HepG2 (cell line): Measurements from ENCODE around the gene ESR2. TPM values are rescaled to one million over a fixed set of nuclear protein-coding genes. Genes with fewer than 3 reads are reported as not detected.

ENCODE experiments used
- ATAC-seq: fragments of 200-7000 bp; cut with Tn5 transposase; 3 replicates; pipeline ENCODE4 v1.9.1; 2020; ENCODE audit warnings: mild to moderate bottlenecking, moderate library complexity
- BruUV-seq: library from RNA; stranded (reverse); fragments of 400-500 nt; replicated peaks from 2 replicates; lab custom pipeline; 2021; lab: Mats Ljungman, UMichigan
- CTCF ChIA-PET: fragments of 300-600 bp; formaldehyde crosslinking; extraction: SDS; loops from one replicate; lab custom pipeline; 2021; ENCODE audit warnings: low total read pairs, inconsistent platforms, low intra/inter-chr PET ratio; lab: Yijun Ruan, JAX
- POLR2A ChIA-PET: fragments of 350-600 bp; sonication (Branson Sonifier 250); formaldehyde crosslinking; loops from one replicate; lab custom pipeline; 2020; ENCODE audit warnings: antibody characterized with exemption, inconsistent platforms; lab: Yijun Ruan, JAX
- DNase-seq: peaks from one replicate; pipeline ENCODE4 v3.0.0-alpha.2; 2015; ENCODE audit warnings: low spot score
- FAIRE-seq: peaks from 3 replicates; lab custom pipeline; 2011; peaks lifted over from hg19 to GRCh38; lab: Jason Lieb, UNC
- H2AFZ ChIP-seq: one replicate; pipeline ENCODE4 v1.6.1; 2011; ENCODE audit warnings: low read length, inconsistent platforms
- H3K27ac ChIP-seq: fragments of 300-600 bp; 3 replicates; pipeline ENCODE4 v1.8.0; 2011; ENCODE audit warnings: mixed run types, mild to moderate bottlenecking, mixed read lengths, low read length, inconsistent platforms; ENCODE audit not compliant: insufficient read depth; ENCODE audit errors: extremely low read length
- H3K27me3 ChIP-seq, 2 experiments: fragments of 200-600 bp in 1 of 2; 2 replicates in 1 of 2; 3 replicates in 1 of 2; pipeline versions ENCODE4 v1.6.0 to v1.8.0; 2011; ENCODE audit warnings: low read length in 2 of 2, mild to moderate bottlenecking in 2 of 2, moderate library complexity in 2 of 2, inconsistent platforms in 1 of 2; ENCODE audit not compliant: insufficient read depth in 2 of 2, control insufficient read depth in 1 of 2
- H3K36me3 ChIP-seq, 2 experiments: fragments of 200-600 bp in 1 of 2; replicated peaks in 1 of 2; 2 replicates in 1 of 2; 3 replicates in 1 of 2; pipeline versions ENCODE4 v1.5.1 to v1.8.0; 2011; ENCODE audit warnings: low read length in 2 of 2, inconsistent platforms in 1 of 2; ENCODE audit not compliant: insufficient read depth in 2 of 2, control insufficient read depth in 1 of 2
- H3K4me1 ChIP-seq: 2 replicates; pipeline ENCODE4 v1.5.1; 2012; ENCODE audit warnings: low read length, inconsistent platforms; ENCODE audit not compliant: insufficient read depth
- H3K4me2 ChIP-seq: 2 replicates; pipeline ENCODE4 v1.6.0; 2011; ENCODE audit warnings: low read depth, low read length, inconsistent platforms
- H3K4me3 ChIP-seq, 3 experiments: fragments of 200-600 bp in 1 of 3; sonication (generic), shearing (Covaris generic) in 1 of 3; replicated peaks in 1 of 3; 2 replicates each; pipeline ENCODE4 v1.5.1; 2011 to 2016; ENCODE audit warnings: low read length in 3 of 3, inconsistent platforms in 2 of 3, low read depth in 2 of 3, mild to moderate bottlenecking in 2 of 3, control low read depth in 1 of 3, mixed read lengths in 1 of 3; ENCODE audit not compliant: insufficient read depth in 1 of 3
- H3K79me2 ChIP-seq: one replicate; pipeline ENCODE4 v1.6.1; 2011; ENCODE audit warnings: low read length, inconsistent platforms; ENCODE audit not compliant: insufficient read depth
- H3K9ac ChIP-seq: 2 replicates; pipeline ENCODE4 v1.6.0; 2011; ENCODE audit warnings: mild to moderate bottlenecking, low read depth, low read length, inconsistent platforms; ENCODE audit not compliant: insufficient read depth
- H3K9me3 ChIP-seq: 2 replicates; pipeline ENCODE4 v1.5.1; 2012; ENCODE audit warnings: mild to moderate bottlenecking, low read length
- H4K20me1 ChIP-seq: 2 replicates; pipeline ENCODE4 v1.6.0; 2011; ENCODE audit warnings: inconsistent platforms, mild to moderate bottlenecking, low read length, moderate library complexity; ENCODE audit not compliant: insufficient read depth
- ATAD3A ChIP-seq: sonication (generic); formaldehyde crosslinking; IDR thresholded peaks from 2 replicates; pipeline ENCODE4 v1.4.0; 2020; ENCODE audit warnings: missing genetic modification reagents
- DMAP1 ChIP-seq: IDR thresholded peaks from 2 replicates; pipeline ENCODE4 v1.6.1; 2016
- XBP1 ChIP-seq: sonication (generic); formaldehyde crosslinking; IDR thresholded peaks from 2 replicates; pipeline ENCODE4 v1.5.0; 2020; ENCODE audit warnings: missing genetic modification reagents
- ZNF34 ChIP-seq: sonication (generic); formaldehyde crosslinking; IDR thresholded peaks from 2 replicates; pipeline ENCODE4 v1.4.0; 2020; ENCODE audit warnings: mild to moderate bottlenecking, missing genetic modification reagents, borderline replicate concordance
- in situ Hi-C: cut with HindIII; loops from 2 replicates; pipeline ENCODE4 v1.10.0; 2017; ENCODE audit warnings: low pct_unique_long_range_greater_than_20kb; ENCODE audit not compliant: extremely low pct_ligation_motif_present
- intact Hi-C: fragments of 100-400 bp; cut with micrococcal nuclease; formaldehyde crosslinking; loops from one replicate; pipeline ENCODE4 v1.10.0; 2022; ENCODE audit not compliant: unreplicated experiment
- polyA plus RNA-seq, 8 experiments: library from polyadenylated mRNA; depleted of rRNA in 3 of 8; stranded (reverse) in 7 of 8; unstranded in 1 of 8; fragments of >200 nt; fragmentation: Illumina TruSeq in 4 of 8; extraction: Trizol in 4 of 8; gene quantifications; 2 replicates each; pipeline versions ENCODE4 v1.2.1 to v1.2.3, GENCODE V29; 2011 to 2016; ENCODE audit warnings: low read depth in 4 of 8, missing spikeins in 1 of 8, mixed read lengths in 1 of 8; ENCODE audit not compliant: insufficient read depth in 1 of 8
- total RNA-seq, 5 experiments: library from RNA; depleted of rRNA; stranded (reverse); fragments of >200 nt; fragmentation: Illumina TruSeq; extraction: Trizol; gene quantifications; 2 replicates each; pipeline ENCODE4 v1.2.3, GENCODE V29; 2016; ENCODE audit warnings: low read depth in 1 of 5
- TF ChIP-seq, protein P1 (sequence below): sonication (generic); formaldehyde crosslinking; IDR thresholded peaks from 2 replicates; pipeline ENCODE4 v1.4.0; 2020; ENCODE audit warnings: missing genetic modification reagents, borderline replicate concordance
- TF ChIP-seq, protein P2 (sequence below): sonication (generic); formaldehyde crosslinking; IDR thresholded peaks from 2 replicates; pipeline ENCODE4 v1.9.0; 2022; ENCODE audit warnings: low read depth, missing genetic modification reagents
- TF ChIP-seq, protein P3 (sequence below): sonication (generic); formaldehyde crosslinking; IDR thresholded peaks from one replicate; pipeline ENCODE4 v1.5.1; 2020; ENCODE audit warnings: mild to moderate bottlenecking, missing genetic modification reagents; ENCODE audit errors: not compliant biosample characterization
- TF ChIP-seq, protein P4 (sequence below): IDR thresholded peaks from 2 replicates; pipeline ENCODE4 v1.6.1; 2016; ENCODE audit warnings: low read depth

The ESR2 gene
- total and polyA plus RNA-seq, 2 of the 13 experiments (the other 11 are each of a cell fraction or from before 2014, with no cell fraction given) = 0.01 to 0.04 TPM

DNA sequence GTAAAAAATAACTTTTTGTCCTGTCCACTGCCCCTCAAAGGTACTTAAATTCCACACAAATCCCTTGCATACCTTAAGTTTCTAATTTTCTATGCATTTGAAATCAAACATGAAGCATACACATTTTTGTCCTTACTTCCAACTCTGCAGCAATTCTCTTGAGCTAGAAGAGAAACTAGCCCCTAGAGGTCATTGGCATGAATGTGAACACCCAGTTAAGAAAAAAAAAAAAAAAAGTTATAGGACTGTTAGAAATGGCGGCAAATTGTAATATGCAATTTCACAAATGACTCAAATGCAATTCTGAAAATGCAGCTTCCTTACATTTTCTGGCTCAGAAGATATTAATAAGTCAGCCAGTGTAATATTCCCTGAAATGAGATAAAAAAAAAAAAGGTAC, 4.6 kb upstream of the ESR2 start (continued):
- TF ChIP-seq, protein P1, sequence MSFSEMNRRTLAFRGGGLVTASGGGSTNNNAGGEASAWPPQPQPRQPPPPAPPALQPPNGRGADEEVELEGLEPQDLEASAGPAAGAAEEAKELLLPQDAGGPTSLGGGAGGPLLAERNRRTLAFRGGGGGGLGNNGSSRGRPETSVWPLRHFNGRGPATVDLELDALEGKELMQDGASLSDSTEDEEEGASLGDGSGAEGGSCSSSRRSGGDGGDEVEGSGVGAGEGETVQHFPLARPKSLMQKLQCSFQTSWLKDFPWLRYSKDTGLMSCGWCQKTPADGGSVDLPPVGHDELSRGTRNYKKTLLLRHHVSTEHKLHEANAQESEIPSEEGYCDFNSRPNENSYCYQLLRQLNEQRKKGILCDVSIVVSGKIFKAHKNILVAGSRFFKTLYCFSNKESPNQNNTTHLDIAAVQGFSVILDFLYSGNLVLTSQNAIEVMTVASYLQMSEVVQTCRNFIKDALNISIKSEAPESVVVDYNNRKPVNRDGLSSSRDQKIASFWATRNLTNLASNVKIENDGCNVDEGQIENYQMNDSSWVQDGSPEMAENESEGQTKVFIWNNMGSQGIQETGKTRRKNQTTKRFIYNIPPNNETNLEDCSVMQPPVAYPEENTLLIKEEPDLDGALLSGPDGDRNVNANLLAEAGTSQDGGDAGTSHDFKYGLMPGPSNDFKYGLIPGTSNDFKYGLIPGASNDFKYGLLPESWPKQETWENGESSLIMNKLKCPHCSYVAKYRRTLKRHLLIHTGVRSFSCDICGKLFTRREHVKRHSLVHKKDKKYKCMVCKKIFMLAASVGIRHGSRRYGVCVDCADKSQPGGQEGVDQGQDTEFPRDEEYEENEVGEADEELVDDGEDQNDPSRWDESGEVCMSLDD (CRISPR knock-in tag) = no peak

DNA sequence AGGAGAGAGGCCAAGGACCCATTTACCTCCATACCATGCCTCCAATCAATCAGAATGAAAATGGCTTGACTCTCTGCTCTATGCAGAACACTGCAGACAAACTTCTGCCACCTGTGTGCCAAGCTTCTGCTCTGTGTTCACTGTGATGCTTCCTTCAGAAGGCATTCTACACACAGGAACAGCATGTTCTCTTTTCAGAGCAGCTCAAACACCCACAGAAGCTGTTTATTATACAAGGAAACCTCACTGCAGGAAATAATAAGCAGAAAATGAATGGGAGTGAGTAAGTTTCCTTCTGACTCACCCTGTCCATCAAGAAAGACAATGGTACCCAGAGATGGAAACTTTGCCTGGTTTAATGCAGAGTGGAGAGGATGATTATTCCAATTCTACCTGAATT, 2.4 kb upstream of the ESR2 start:
- intact Hi-C loops = loop anchor here (10.0 kb wide), 1 partner anchor 132 kb away; no protein-coding TSS in a partner anchor
- peaks cover 20% of the 10 kb centered on the region for H3K4me1 ChIP-seq
- ATAC-seq (no peak), DNase-seq (no peak), FAIRE-seq (no peak)
- peaks cover 0 to 24% of the 10 kb centered on the region in 2 experiments; a peak in 3 of 5 replicates for H3K27me3 ChIP-seq
- no peak overlapping the region for H3K4me2 ChIP-seq
- ChIA-PET CTCF (no interaction called here), POLR2A (no interaction called here)
- in situ Hi-C loops = loop anchor here (10.0 to 25.0 kb wide), 3 partner anchors 162 to 502 kb away; no protein-coding TSS in a partner anchor
- TF ChIP-seq, protein P2, sequence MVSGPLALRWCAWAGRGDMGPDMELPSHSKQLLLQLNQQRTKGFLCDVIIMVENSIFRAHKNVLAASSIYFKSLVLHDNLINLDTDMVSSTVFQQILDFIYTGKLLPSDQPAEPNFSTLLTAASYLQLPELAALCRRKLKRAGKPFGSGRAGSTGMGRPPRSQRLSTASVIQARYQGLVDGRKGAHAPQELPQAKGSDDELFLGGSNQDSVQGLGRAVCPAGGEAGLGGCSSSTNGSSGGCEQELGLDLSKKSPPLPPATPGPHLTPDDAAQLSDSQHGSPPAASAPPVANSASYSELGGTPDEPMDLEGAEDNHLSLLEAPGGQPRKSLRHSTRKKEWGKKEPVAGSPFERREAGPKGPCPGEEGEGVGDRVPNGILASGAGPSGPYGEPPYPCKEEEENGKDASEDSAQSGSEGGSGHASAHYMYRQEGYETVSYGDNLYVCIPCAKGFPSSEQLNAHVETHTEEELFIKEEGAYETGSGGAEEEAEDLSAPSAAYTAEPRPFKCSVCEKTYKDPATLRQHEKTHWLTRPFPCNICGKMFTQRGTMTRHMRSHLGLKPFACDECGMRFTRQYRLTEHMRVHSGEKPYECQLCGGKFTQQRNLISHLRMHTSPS (CRISPR knock-in tag) = no peak
- TF ChIP-seq XBP1 (no peak), DMAP1 (CRISPR knock-in tag) (no peak), ZNF34 (CRISPR knock-in tag) (no peak), ATAD3A (CRISPR knock-in tag) (no peak)
- TF ChIP-seq, protein P3, sequence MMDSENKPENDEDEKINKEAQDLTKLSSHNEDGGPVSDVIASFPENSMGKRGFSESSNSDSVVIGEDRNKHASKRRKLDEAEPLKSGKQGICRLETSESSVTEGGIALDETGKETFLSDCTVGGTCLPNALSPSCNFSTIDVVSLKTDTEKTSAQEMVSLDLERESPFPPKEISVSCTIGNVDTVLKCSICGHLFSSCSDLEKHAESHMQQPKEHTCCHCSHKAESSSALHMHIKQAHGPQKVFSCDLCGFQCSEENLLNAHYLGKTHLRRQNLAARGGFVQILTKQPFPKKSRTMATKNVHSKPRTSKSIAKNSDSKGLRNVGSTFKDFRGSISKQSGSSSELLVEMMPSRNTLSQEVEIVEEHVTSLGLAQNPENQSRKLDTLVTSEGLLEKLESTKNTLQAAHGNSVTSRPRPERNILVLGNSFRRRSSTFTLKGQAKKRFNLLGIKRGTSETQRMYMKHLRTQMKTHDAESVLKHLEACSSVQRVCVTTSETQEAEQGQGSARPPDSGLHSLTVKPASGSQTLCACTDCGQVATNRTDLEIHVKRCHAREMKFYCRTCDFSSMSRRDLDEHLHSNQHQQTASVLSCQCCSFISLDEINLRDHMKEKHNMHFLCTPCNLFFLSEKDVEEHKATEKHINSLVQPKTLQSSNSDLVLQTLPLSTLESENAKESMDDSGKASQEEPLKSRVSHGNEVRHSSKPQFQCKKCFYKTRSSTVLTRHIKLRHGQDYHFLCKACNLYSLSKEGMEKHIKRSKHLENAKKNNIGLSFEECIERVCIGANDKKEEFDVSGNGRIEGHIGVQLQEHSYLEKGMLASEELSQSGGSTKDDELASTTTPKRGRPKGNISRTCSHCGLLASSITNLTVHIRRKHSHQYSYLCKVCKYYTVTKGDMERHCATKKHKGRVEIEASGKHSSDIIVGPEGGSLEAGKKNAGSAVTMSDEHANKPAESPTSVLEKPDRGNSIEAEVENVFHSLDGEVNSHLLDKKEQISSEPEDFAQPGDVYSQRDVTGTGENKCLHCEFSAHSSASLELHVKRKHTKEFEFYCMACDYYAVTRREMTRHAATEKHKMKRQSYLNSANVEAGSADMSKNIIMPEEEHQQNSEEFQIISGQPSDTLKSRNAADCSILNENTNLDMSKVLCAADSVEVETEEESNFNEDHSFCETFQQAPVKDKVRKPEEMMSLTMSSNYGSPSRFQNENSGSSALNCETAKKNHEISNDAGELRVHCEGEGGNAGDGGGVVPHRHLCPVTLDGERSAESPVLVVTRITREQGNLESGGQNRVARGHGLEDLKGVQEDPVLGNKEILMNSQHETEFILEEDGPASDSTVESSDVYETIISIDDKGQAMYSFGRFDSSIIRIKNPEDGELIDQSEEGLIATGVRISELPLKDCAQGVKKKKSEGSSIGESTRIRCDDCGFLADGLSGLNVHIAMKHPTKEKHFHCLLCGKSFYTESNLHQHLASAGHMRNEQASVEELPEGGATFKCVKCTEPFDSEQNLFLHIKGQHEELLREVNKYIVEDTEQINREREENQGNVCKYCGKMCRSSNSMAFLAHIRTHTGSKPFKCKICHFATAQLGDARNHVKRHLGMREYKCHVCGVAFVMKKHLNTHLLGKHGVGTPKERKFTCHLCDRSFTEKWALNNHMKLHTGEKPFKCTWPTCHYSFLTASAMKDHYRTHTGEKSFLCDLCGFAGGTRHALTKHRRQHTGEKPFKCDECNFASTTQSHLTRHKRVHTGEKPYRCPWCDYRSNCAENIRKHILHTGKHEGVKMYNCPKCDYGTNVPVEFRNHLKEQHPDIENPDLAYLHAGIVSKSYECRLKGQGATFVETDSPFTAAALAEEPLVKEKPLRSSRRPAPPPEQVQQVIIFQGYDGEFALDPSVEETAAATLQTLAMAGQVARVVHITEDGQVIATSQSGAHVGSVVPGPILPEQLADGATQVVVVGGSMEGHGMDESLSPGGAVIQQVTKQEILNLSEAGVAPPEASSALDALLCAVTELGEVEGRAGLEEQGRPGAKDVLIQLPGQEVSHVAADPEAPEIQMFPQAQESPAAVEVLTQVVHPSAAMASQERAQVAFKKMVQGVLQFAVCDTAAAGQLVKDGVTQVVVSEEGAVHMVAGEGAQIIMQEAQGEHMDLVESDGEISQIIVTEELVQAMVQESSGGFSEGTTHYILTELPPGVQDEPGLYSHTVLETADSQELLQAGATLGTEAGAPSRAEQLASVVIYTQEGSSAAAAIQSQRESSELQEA (CRISPR knock-in tag) = no peak
- TF ChIP-seq, protein P4, sequence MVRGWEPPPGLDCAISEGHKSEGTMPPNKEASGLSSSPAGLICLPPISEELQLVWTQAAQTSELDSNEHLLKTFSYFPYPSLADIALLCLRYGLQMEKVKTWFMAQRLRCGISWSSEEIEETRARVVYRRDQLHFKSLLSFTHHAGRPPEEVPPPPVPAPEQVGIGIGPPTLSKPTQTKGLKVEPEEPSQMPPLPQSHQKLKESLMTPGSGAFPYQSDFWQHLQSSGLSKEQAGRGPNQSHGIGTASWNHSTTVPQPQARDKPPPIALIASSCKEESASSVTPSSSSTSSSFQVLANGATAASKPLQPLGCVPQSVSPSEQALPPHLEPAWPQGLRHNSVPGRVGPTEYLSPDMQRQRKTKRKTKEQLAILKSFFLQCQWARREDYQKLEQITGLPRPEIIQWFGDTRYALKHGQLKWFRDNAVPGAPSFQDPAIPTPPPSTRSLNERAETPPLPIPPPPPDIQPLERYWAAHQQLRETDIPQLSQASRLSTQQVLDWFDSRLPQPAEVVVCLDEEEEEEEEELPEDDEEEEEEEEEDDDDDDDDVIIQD (CRISPR knock-in tag) = no peak
- H3K79me2 ChIP-seq = no peaks in the 10 kb centered on the region
- H3K4me3 ChIP-seq = no peak overlapping the region
- no peak overlapping the region for H2AFZ ChIP-seq
- H3K36me3 ChIP-seq = no peaks in the 10 kb centered on the region
- BruUV-seq = no TSS peak
- H3K9me3 ChIP-seq = no peaks in the 10 kb centered on the region
- H4K20me1 ChIP-seq = no peaks in the 10 kb centered on the region
- H3K9ac ChIP-seq = no peak overlapping the region
- H3K27ac ChIP-seq = no peak overlapping the region
